Measurements from ENCODE around the gene MAST2. TPM values are rescaled to one million over a fixed set of nuclear protein-coding genes. Genes with fewer than 3 reads are reported as not detected.

The MAST2 gene
- total RNA-seq, 1 donor from 2014 or later, result 38.1 TPM

- Mint-ChIP-seq H3K27ac (no peak overlapping the region), H3K9me3 (no peaks in the 10 kb centered on the region), H3K4me3 (no peak overlapping the region), H3K27me3 (no peaks in the 10 kb centered on the region), H3K36me3 (peaks cover 3% of the 10 kb centered on the region), H3K4me1 (ENCODE audit: unreplicated experiment) (peaks cover 4% of the 10 kb centered on the region)
- no peak for TF ChIP-seq CTCF (conservative IDR thresholded peaks at IDR 0.05)
- no peak for DNase-seq (ENCODE audit: extremely low spot score, unreplicated experiment)
Measured at GRCh38 chr1:45972621-45973020, 169.2 kb downstream of the MAST2 start.

- Mint-ChIP-seq H3K4me1 (ENCODE audit: unreplicated experiment) (peaks cover 4% of the 10 kb centered on the region), H3K27ac (no peak overlapping the region), H3K4me3 (no peak overlapping the region), H3K27me3 (no peaks in the 10 kb centered on the region), H3K9me3 (no peaks in the 10 kb centered on the region), H3K36me3 (peaks cover 3% of the 10 kb centered on the region)
- DNase-seq (ENCODE audit: extremely low spot score, unreplicated experiment), result no peak
- TF ChIP-seq CTCF (conservative IDR thresholded peaks at IDR 0.05), result no peak
Measured at GRCh38 chr1:45973121-45973520, 169.7 kb downstream of the MAST2 start.

GRCh38 chr1:45974541-45975269 is 171.3 kb downstream of the MAST2 start:
- DNase-seq (ENCODE audit: extremely low spot score, unreplicated experiment), result no peak
- Mint-ChIP-seq H3K9me3 (no peaks in the 10 kb centered on the region), H3K27ac (no peak overlapping the region), H3K36me3 (peaks cover 3% of the 10 kb centered on the region), H3K4me3 (no peak overlapping the region), H3K4me1 (ENCODE audit: unreplicated experiment) (peaks cover 10% of the 10 kb centered on the region), H3K27me3 (no peaks in the 10 kb centered on the region)
- TF ChIP-seq CTCF (conservative IDR thresholded peaks at IDR 0.05), result no peak

GRCh38 chr1:45976623-45977022 is 173.2 kb downstream of the MAST2 start:
- peaks cover 10% of the 10 kb centered on the region for H3K4me1 Mint-ChIP-seq (ENCODE audit: unreplicated experiment)
- no peak for TF ChIP-seq CTCF (conservative IDR thresholded peaks at IDR 0.05)
- no peaks in the 10 kb centered on the region for H3K27me3 Mint-ChIP-seq
- DNase-seq (ENCODE audit: extremely low spot score, unreplicated experiment), result no peak
- no peak overlapping the region for H3K4me3 Mint-ChIP-seq
- no peaks in the 10 kb centered on the region for H3K9me3 Mint-ChIP-seq
- H3K36me3 Mint-ChIP-seq, result peaks cover 7% of the 10 kb centered on the region
- H3K27ac Mint-ChIP-seq, result no peak overlapping the region

GRCh38 chr1:45979074-45979777 is 175.8 kb downstream of the MAST2 start:
- no peak overlapping the region for H3K4me3 Mint-ChIP-seq
- no peak for DNase-seq (ENCODE audit: extremely low spot score, unreplicated experiment)
- TF ChIP-seq CTCF (conservative IDR thresholded peaks at IDR 0.05), result no peak
- no peaks in the 10 kb centered on the region for H3K9me3 Mint-ChIP-seq
- no peaks in the 10 kb centered on the region for H3K27me3 Mint-ChIP-seq
- H3K4me1 Mint-ChIP-seq (ENCODE audit: unreplicated experiment), result peaks cover 10% of the 10 kb centered on the region
- no peak overlapping the region for H3K27ac Mint-ChIP-seq
- H3K36me3 Mint-ChIP-seq, result peaks cover 7% of the 10 kb centered on the region
